Activated gamma-delta T cell treated with Interleukin-2 at 50 U/mL for 16 hours (primary cell): ENCODE data around the gene RPS6KA1.
"Not testable (repeated sequence)": the region's sequence is repeated elsewhere in the genome, so short reads cannot be mapped to it uniquely, and the experiment has no call there.

Experiments
- DNase-seq: peaks from one replicate; pipeline ENCODE4 v3.0.0-alpha.2; 2020

RPS6KA1 gene

GRCh38 chr1:26529655-26530409, at the start of gene RPS6KA1:
Gene RPS6KA1, plus strand, starts transcription at chr1:26529761. Its CDS starts 160 bp downstream, at chr1:26529921.
- peak; percentile 47 for DNase-seq

DNA sequence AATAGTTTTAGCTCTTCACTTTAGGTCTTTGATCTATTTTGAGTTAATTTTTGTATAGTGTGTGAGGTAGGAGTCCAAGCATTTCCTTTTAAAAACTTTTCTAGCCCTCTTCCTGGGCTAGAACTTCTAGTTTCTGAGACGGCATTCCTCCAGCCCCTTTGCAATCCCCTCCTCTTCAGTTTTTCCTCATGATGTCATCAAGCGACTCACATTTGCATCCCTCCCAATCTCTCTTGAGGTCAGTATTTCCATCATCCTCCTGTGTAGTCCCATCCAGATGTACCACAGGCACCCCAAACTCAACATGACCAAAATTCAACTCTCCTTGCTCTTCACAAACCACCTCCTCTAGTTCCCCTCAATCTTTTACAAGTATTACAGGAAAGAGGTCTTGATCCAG, 46.6 kb upstream of the RPS6KA1 start:
- no peak for DNase-seq

DNA sequence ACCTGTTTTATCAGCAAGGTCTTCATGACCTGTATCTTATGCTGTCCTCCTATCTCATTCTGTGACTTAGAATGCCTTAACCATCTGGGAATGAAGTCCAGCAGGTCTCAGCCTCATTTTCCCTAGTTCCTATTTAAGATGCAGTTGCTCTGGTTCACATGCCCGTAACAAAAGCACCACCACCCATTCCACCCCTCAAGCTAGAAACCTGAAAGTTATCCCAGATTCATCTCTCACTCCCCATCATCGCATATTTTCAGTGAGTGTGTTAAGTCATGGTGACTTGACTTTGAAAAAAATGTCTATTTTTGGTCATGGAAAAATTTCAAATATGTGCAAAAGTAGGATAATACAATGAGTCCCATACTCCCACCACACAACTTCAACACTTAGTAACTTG, 45.6 kb upstream of the RPS6KA1 start:
- no peak for DNase-seq

- no peak for DNase-seq
These were observed 39.4 kb upstream of the RPS6KA1 start for GRCh38 chr1:26490155-26490554.

- DNase-seq: no peak
These were observed 36.3 kb upstream of the RPS6KA1 start for GRCh38 chr1:26493267-26493666.

- no peak for DNase-seq
These were observed 35.6 kb upstream of the RPS6KA1 start for GRCh38 chr1:26493938-26494337.

DNA sequence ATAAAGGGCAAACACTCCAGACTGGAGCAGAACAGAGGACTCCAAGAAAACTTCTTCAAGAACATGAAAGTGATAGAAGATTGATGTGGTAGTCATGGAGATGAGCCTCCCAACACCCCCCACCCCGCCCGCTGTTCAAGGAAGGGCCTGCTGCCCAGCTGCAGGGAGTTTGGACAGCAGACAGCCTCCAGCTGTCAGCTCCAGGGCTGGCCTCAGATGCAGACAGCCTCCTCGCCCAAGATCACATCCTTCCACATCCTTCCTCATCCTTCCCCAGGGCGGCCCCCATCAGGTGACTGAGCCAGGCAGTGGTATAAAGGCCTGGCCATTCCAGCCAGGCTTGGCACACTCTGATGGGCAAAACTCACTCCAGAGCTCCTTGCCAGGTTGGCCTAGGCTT, 32.7 kb upstream of the RPS6KA1 start:
- DNase-seq: no peak

GRCh38 chr1:26498894-26499293, 30.7 kb upstream of the RPS6KA1 start:
- no peak for DNase-seq

GRCh38 chr1:26500488-26501175, 28.9 kb upstream of the RPS6KA1 start:
- DNase-seq: peak; percentile 87

DNA sequence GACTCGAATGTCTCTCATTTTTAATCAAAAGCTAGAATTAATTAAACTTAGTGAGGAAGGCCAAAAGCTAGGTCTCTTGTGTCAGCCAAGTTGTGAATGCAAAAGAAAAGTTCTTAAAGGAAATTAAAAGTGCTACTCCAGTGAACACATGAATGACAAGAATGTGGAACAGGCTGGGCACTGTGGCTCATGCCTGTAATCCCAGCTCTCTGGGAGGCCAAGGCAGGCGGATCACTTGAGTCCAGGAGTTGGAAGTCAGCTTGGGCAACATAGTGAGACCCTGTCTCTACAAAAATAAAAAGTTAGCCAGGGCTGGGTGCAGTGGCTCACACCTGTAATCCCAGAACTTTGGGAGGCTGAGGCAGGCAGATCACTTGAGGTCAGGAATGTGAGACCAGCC, 18.9 kb upstream of the RPS6KA1 start:
- not testable (repeated sequence) for DNase-seq

GRCh38 chr1:26515836-26516235, 13.7 kb upstream of the RPS6KA1 start:
- DNase-seq: not testable (repeated sequence)

GRCh38 chr1:26516987-26517765, 12.4 kb upstream of the RPS6KA1 start:
- no peak for DNase-seq

GRCh38 chr1:26517766-26518049, 11.9 kb upstream of the RPS6KA1 start:
- no peak for DNase-seq

DNA sequence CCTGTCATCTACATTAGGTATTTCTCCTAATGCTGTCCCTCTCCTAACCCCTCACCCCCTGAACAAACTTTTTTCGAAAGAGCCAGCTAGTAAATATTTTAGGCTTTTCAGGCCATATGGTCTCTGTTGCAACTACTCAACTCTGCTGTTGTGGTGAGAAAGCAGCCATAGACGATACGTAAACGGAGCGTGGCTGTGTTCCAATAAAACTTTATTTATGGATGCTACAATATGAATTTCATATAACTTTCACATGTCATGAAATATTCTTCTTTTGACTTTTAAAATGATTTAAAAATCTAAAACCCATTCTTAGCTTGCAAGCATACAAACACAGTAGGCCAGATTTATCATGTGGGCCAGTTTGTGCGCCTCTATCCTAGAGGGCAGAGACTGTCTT, 11.2 kb upstream of the RPS6KA1 start:
- no peak for DNase-seq

GRCh38 chr1:26520339-26520738, 9.2 kb upstream of the RPS6KA1 start:
- no peak for DNase-seq

- no peak for DNase-seq
These were observed 7.9 kb upstream of the RPS6KA1 start for GRCh38 chr1:26521669-26522030.

DNA sequence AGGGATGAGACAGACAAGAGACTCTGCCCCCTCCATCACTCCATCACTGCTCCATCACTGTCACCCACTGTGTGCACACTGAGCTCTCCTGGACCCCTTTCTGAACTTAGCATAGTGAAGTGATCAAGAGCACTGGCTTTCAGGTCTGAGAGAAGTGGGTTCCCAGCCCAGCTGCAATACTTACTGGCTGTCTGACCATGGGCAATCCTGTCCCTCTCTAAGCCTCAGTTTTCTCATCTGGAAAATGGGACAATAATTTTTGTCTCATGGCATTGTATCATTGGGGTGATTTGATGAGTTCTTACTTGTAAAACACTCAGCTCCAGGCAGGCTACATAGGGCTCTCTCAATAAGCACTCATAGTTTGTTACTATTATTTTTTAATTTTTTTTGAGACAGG, 7.5 kb upstream of the RPS6KA1 start:
- DNase-seq: no peak

DNA sequence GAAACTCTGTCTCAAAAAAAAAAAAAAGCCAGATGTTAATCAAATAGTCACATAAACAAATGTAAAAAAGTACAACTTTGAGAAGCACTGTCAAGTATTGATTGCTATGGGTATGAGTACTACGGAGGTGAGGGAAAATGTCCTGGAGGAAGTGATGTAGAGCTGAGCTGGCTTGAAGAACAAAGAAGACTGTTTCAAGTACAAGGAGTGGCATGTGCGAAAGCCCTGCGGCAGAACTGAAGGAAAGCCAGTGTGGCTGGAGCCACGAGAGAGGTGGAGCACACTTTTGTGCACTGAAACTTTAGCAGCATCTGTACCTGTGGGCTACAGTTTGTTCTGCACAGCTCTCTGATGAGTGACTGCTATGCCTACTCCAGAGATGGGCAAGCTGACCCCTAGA, 5.4 kb upstream of the RPS6KA1 start:
- DNase-seq: no peak

GRCh38 chr1:26526287-26526686, 3.3 kb upstream of the RPS6KA1 start:
- DNase-seq: no peak

- no peak for DNase-seq
These were observed 231 bp upstream of the RPS6KA1 start for GRCh38 chr1:26529405-26529654.

- DNase-seq: no peak
These were observed 891 bp downstream of the RPS6KA1 start for GRCh38 chr1:26530410-26530894.

DNA sequence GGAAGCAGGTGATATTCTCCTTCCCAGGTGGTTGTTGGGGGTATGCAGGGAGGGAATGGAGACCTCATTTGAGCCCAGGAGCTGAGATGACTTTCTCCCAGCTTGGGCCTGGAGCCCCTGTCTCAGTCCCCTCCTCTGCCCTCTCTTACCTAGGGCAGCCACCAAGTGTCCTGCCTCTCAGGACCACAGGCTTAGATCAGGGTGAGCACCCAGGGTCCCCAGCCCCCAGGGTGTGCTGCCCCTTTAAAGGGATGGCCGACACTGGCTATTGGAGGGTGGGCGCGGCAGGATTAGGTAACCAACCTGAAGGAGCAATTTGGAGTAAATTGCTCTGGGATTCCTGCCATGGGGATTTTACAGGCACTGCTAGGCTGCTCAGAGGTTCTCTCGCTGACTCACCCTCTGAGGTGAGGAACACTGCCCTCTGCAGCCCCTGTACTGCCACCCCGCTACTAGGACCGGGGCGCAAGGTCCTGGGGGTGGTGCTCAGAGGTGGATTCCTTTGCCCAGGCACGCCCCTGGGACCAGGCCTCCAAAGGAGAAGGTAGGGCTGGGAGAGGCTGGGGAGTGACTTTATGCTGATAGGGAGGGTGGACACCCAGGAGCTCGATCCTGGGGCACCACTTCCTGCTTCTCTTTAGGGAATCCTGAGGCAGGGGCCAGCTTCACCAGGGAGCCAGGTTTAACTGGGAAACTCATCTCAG, 1.5 kb downstream of the RPS6KA1 start:
- no peak for DNase-seq

DNA sequence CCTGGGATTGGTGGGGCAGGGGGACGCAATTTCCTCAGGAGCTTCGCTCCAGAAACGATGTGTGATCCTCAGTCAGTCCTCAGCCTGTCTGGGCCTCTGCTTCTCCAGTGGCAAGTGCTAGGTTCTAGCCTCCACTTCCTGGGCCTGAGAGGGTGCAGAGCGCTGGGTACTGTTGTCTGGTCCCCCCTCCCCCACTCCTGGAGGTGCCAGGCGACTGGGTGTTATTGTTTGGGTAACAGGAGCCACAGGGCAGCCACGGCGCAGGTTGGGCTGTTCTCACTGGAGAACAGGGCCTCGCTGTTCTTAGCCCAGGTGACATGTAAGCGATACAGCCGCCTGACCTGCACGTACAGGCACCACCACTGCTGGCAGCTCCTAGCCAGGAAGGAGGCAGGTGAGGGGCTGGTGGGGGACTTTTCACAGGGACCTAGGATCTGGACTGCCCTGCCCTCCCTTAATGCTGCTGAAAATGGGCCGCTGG, 2.1 kb downstream of the RPS6KA1 start:
- no peak for DNase-seq
